OCI-LY3 (cell line): ENCODE results near the gene OSTF1.

Experiments
- EZH2phosphoT487 ChIP-seq: fragments of 200-600 bp; shearing (Covaris generic); IDR thresholded peaks from 2 replicates; pipeline ENCODE4 v1.6.1; 2018; ENCODE audit warnings: antibody characterized with exemption, mixed run types, low read depth
- TF ChIP-seq, protein P1 (sequence below): fragments of 200-600, 300-600 bp; sonication (generic); IDR thresholded peaks from 2 replicates; pipeline ENCODE4 v1.5.1; 2014; ENCODE audit warnings: antibody characterized with exemption, low read length, low read depth

DNA sequence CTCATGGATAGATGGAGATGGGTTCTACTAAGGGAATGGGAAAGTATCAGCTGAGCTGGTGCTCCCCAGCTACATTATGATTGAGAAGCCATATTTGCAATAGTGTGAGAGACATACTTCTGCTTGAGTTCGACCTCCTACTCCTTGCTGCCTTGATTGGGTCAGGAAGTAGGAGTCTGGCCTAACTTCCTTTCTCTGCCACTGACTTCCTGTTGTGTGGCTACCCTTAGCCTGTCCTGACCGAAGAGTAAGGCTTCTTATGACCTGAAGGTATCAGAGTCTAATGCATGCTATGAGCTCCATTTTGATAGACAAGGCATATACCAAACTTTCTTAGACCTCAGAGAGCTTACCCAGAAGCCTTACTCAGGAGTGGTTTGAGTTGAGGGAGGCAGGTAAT lies 53.9 kb downstream of the OSTF1 start:
- TF ChIP-seq, protein P1, sequence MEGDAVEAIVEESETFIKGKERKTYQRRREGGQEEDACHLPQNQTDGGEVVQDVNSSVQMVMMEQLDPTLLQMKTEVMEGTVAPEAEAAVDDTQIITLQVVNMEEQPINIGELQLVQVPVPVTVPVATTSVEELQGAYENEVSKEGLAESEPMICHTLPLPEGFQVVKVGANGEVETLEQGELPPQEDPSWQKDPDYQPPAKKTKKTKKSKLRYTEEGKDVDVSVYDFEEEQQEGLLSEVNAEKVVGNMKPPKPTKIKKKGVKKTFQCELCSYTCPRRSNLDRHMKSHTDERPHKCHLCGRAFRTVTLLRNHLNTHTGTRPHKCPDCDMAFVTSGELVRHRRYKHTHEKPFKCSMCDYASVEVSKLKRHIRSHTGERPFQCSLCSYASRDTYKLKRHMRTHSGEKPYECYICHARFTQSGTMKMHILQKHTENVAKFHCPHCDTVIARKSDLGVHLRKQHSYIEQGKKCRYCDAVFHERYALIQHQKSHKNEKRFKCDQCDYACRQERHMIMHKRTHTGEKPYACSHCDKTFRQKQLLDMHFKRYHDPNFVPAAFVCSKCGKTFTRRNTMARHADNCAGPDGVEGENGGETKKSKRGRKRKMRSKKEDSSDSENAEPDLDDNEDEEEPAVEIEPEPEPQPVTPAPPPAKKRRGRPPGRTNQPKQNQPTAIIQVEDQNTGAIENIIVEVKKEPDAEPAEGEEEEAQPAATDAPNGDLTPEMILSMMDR, result no peak
- no peak for TF ChIP-seq EZH2phosphoT487
